Measurements from ENCODE around the gene ADRM1. TPM values are rescaled to one million over a fixed set of nuclear protein-coding genes. Genes with fewer than 3 reads are reported as not detected.

Gene ADRM1
- total RNA-seq, 2 donors from 2014 or later = 67.3 to 132 TPM

Other genes starting within 250 kb of the ADRM1 start
- 10 to 100 TPM; 13.4 to 14.5 TPM for gene TAF4, start 237.1 kb upstream of the ADRM1 start, total RNA-seq
- gene LSM14B, start 180.5 kb upstream of the ADRM1 start, total RNA-seq = 10 to 100 TPM; 25.1 to 29.8 TPM
- 100 to 1,000 TPM; 161 to 334 TPM for gene PSMA7, start 159.6 kb upstream of the ADRM1 start, total RNA-seq
- 10 to 100 TPM; 16.5 to 17.9 TPM for gene SS18L1, start 159.2 kb upstream of the ADRM1 start, total RNA-seq
- 10 to 100 TPM; 19.7 to 40.2 TPM for gene MTG2, start 120.0 kb upstream of the ADRM1 start, total RNA-seq
- not detected for gene HRH3, start 82.7 kb upstream of the ADRM1 start, total RNA-seq
- gene OSBPL2, start 64.5 kb upstream of the ADRM1 start, total RNA-seq = 10 to 100 TPM; 25.6 to 34.7 TPM
- gene LAMA5, start 64.3 kb downstream of the ADRM1 start, total RNA-seq = under 1 TPM; 0.29 to 0.39 TPM
- gene RPS21, start 84.1 kb downstream of the ADRM1 start, total RNA-seq = 1,000 to 10,000 TPM; 2,323 to 2,749 TPM
- gene CABLES2, start 104.3 kb downstream of the ADRM1 start, total RNA-seq = 1 to 10 TPM; 6.8 to 6.9 TPM
- not detected for gene RBBP8NL, start 124.5 kb downstream of the ADRM1 start, total RNA-seq
- gene GATA5, start 173.0 kb downstream of the ADRM1 start, total RNA-seq = not detected

All from activated T-helper 17 cell treated with anti-CD3 and anti-CD28 coated beads, Interleukin-2, amount 50 U/mL, for 72 hours (primary cell).